C4-2B (cell line): ENCODE data around the gene MCOLN2.
"Not testable (repeated sequence)": the region's sequence is repeated elsewhere in the genome, so short reads cannot be mapped to it uniquely, and the experiment has no call there.

Experiments
- H3K27ac ChIP-seq: fragments of 450-650 bp; 2 replicates; pipeline ENCODE4 v1.5.1; 2017
- ZFX ChIP-seq: fragments of 450-650 bp; IDR thresholded peaks from 2 replicates; pipeline ENCODE4 v1.6.1; 2017
- TF ChIP-seq, protein P1 (sequence below): fragments of 450-650 bp; conservative IDR thresholded peaks from 2 replicates; pipeline ENCODE4 v1.5.1; 2017; ENCODE audit warnings: mild to moderate bottlenecking

Gene MCOLN2

DNA sequence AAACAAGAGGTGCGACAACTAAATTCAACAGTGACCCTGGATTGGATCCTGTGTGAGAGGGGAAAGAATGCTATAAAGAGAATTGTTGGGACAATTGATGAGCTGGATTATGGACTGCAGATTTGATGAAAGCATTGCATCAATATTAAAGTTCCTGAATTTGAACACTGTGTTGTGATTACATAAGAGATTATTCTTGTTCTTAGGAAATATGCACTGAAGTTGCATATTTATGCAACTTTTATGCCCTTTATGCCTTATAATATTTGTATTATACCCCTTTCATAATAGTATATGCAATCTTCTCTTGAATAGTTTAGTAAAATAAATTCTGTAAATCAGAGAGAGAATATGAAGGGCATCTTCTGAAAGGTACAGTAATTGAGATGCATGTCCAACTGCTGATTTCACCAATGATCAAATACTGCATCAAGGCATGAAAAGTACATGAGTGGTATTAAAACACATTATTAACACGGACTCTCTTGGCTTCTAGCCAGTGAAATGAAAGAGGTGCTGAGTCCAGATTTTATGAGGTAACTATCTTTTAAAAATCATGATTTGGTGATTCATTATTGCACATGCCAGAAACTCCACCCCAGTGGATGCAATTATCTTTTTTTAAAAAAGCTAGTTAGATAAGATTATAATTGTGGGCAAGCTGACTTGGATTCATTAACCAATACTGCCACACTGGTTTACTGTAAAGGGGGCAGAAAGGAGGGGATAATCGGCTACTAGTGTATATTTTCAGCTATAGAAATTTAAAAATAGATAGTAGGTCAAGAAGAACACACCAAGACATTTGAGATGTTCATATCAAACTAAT, 84.0 kb downstream of the MCOLN2 start:
- no peak overlapping the region for H3K27ac ChIP-seq
- TF ChIP-seq ZFX, result no peak
- TF ChIP-seq, protein P1, sequence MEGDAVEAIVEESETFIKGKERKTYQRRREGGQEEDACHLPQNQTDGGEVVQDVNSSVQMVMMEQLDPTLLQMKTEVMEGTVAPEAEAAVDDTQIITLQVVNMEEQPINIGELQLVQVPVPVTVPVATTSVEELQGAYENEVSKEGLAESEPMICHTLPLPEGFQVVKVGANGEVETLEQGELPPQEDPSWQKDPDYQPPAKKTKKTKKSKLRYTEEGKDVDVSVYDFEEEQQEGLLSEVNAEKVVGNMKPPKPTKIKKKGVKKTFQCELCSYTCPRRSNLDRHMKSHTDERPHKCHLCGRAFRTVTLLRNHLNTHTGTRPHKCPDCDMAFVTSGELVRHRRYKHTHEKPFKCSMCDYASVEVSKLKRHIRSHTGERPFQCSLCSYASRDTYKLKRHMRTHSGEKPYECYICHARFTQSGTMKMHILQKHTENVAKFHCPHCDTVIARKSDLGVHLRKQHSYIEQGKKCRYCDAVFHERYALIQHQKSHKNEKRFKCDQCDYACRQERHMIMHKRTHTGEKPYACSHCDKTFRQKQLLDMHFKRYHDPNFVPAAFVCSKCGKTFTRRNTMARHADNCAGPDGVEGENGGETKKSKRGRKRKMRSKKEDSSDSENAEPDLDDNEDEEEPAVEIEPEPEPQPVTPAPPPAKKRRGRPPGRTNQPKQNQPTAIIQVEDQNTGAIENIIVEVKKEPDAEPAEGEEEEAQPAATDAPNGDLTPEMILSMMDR, result no peak

DNA sequence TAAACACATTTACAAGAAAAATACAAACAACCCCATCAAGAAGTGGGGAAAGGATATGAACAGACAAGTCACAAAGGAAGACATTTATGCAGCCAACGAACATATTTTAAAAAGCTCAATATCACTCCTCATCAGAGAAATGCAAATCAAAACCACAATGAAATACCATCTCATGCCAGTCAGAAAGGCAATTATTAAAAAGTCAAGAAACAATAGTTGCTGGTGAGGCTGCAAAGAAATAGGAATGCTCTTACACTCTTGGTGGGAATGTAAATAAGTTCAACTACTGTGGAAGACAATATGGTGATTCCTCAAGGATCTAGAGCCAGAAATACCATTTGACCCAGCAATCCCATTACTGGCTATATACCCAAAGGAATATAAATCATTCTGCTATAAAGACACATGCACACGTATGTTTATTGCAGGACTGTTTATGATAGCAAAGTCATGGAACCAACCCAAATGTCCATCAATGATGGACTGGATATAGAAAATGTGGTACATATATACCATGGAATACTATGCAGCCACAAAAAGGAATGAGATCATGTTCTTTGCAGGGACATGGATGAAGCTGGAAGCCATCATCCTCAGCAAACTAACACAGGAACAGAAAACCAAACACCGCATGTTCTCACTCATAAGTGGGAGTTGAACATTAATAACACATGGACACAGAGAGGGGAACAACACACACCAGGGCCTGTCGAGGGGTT, 88.0 kb downstream of the MCOLN2 start:
- H3K27ac ChIP-seq, result not testable (repeated sequence)

DNA sequence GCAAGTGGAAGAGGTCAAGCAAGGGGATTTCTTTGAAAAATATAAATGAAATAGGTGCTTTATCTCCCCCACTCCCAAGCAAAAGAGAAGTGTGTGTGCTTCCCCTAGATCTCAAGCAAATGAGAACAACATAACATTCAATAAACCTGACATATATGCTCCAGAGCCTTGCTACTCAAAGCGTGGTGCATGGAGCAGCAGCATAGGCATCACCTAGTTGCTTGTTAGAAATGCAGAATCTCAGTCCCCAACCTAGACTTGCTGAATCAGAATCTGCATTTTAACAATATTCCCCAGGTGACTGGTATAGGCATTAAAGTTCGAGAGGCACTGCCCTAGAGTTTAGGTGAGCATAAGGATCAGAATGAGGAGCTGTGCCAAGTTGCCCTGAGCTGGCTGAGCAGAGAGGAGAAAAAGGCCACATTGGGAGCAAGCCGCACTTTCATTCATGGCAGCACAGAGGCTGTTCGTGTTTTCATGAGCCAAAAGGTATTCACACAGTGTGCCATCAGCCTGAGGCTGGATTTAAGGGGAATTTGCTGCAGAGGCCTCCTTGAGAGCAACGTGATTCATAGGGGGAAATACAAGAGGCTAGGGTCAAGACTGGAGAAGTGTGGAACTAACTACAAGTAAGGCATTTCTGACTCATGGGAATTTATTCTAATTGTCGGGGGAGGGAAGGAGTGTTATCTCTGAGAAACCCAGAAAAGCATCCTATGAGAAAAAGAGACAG, 89.7 kb downstream of the MCOLN2 start:
- TF ChIP-seq, protein P1, result no peak
- TF ChIP-seq ZFX, result no peak
- no peak overlapping the region for H3K27ac ChIP-seq

DNA sequence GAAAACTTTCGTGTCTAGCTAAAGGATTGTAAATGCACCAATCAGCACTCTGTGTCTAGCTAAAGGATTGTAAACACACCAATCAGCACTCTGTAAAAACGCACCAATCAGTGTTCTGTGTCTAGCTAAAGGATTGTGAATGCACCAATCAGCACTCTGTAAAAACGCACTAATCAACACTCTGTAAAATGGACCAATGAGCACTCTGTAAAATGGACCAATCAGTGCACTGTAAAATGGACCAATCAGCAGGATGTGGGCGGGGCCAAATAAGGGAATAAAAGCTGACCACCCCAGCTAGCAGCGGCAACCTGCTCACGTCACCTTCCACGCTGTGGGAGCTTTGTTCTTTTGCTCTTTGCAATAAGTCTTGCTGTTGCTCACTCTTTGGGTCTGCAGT, 94.2 kb downstream of the MCOLN2 start:
- not testable (repeated sequence) for H3K27ac ChIP-seq

DNA sequence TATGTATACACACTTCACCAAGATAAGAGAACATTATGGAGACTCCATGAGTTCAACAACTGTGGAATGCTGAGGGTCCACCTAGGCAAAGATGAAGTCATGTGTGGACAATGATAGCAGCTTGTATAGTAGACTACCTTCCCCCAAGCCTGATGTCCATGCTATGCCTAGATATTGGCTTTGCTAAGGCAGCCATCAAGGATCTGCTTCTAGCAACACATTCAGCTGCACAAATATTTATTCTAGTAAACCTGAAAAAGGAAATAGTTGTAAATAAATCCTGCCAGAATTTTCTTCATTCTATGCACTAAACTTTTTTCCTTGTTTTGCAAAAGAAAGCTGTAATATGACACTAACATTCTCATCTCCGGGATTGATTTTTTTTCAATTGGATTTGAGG, 96.9 kb downstream of the MCOLN2 start:
- TF ChIP-seq ZFX, result no peak
- TF ChIP-seq, protein P1, result no peak
- peak overlapping the region; percentile 82 for H3K27ac ChIP-seq

DNA sequence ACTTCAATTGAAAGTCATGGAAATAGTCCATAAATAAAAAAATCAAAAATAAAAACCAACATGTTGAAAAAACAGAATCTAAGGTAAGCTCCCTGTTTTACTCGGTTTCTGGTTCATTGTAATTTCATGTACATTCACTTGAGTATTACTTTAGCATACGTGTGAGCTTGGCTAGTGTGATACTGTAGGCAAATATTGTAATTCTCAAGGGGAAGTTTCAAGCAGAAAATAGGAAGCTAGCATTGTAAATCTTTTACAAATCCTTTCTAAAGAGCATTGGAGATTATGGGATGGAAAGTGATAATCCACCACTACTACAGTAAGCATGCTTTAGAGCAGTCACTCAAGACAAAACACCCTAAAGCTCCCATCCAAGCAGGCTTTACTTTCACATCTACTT, 100.6 kb downstream of the MCOLN2 start:
- H3K27ac ChIP-seq, result no peak overlapping the region
- no peak for TF ChIP-seq ZFX
- TF ChIP-seq, protein P1, result no peak

DNA sequence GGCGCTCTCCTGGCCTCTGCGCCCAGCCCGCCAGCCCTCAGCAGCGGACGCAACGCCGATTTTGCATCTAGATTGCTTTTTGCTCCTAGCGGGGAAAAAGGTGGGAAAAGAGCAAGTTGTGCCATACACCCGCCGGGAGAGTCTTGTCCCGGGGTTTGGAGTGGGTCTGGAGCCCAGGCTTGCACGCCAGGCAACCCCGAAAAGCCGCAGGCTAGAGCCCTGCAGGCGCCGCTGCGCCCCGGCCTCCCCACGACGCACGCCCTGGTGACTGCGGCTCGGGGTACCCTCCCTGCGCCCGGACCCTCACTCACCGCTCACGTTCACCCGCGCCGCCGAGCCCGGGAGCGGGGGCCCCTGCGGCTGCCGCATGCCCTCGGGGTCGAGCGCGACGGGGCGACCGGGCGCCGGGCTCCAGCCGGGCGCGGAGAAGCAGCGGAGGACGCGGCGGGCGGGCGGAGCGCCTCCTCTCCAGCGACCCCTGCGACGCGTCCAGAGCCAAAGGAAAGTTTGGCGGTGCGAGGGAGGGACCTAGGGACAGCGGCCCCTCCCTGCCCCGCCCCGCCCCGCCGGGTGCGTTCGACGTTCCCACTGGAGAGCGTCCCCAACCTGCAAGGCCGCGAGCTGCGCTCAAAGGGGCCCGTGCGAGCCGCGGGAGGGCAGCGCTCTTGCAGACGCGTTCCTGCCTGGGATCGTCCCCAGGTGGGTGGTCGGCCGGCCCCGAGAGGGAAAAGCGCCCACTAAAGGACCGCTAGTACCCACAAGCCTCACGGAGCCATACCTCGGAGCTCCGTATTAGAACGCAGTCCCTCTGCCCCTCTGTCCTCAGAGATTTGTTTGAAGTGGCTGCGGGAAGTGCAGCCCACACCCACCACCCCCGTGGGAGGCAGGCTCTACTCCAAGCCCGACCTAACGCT, 104.0 kb downstream of the MCOLN2 start, which contains the start of gene LPAR3:
LPAR3 (minus strand) TSS at position 502 of the 914 bp plus-strand sequence. CDS start 27,086 bp downstream, outside the sequence.
- H3K27ac ChIP-seq, result peak within 1 kb of the TSS; percentile 70
- TF ChIP-seq, protein P1, result peak; percentile 26
- no peak for TF ChIP-seq ZFX
